ENCODE results near the gene TAAR1. TPM values are rescaled to one million over a fixed set of nuclear protein-coding genes. Genes with fewer than 3 reads are reported as not detected.

TAAR1 gene
- total RNA-seq, 1 experiment from 2014 or later: not detected

DNA sequence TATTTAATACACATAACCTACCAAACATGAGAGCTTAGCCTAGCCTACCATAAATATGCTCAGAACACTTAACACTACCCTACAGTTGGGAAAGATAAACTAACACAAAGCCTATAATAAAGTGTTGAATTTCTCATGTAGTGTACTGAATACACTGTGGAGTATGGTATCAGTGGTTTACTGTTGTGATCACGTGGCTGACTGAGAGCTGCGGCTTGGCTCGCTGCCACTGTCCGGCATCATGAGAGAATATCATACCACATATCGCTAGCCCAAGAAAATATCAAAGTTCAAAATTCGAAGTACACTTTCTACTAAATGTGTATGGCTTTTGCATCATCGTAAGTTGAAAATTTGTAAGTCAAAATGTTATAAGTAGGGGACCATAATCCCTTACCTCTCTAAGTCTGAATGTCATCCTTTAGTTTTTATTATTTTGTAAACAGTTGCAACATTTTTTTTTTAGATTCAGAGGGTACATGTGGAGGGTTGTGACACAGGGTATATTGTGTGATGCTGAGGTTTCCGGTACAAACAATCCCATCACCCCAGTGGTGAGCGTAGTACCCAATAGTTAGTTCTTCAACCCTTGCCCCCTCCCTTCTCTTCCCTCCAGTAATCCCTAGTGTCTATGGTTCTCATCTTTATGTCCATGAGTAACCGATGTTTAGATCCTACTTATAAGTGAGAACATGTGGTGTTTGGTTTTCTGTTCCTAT is 14.6 kb upstream of the TAAR1 start:
- Histone ChIP-seq H4K5ac (ENCODE audit: insufficient read length, low read depth, low read length) (no peak overlapping the region), H3K23ac (ENCODE audit: insufficient read length, low read depth, low read length) (no peak overlapping the region), H4K20me1 (ENCODE audit: control insufficient read depth, insufficient read depth, insufficient read length) (no peaks in the 10 kb centered on the region), H3K9me3 (ENCODE audit: control insufficient read depth, low read depth, low read length) (no peaks in the 10 kb centered on the region), H2AFZ (ENCODE audit: low read length) (no peak overlapping the region), H4K91ac (ENCODE audit: insufficient read length, low read depth, low read length) (no peak overlapping the region), H2BK120ac (ENCODE audit: low read depth, low read length, poor library complexity, severe bottlenecking) (no peak overlapping the region), H3K4me2 (ENCODE audit: insufficient read depth, insufficient read length, low read length) (no peak overlapping the region), H3K9ac (ENCODE audit: extremely low read depth, insufficient read length, low read length) (no peak overlapping the region), H2BK20ac (ENCODE audit: low read depth, low read length, poor library complexity, severe bottlenecking) (no peak overlapping the region), H3K14ac (ENCODE audit: insufficient read depth, low read length) (no peak overlapping the region), H3T11ph (ENCODE audit: low read length) (no peak overlapping the region), H3K56ac (ENCODE audit: insufficient read length, low read depth, low read length) (no peak overlapping the region), H2BK12ac (ENCODE audit: insufficient read length, low read depth, low read length) (no peak overlapping the region), H3K27ac (ENCODE audit: insufficient read length, low read depth, low read length) (no peak overlapping the region), H3K23me2 (ENCODE audit: insufficient read length, low read depth, low read length, poor library complexity, severe bottlenecking) (no peaks in the 10 kb centered on the region), H3K18ac (ENCODE audit: insufficient read length, low read depth, low read length) (no peak overlapping the region), H3K4ac (ENCODE audit: low read depth, low read length) (no peak overlapping the region), H3K79me1 (ENCODE audit: insufficient read depth, low read depth, low read length, poor library complexity, severe bottlenecking) (no peaks in the 10 kb centered on the region), H3K4me1 (ENCODE audit: insufficient read depth, low read length) (no peaks in the 10 kb centered on the region), H2BK15ac (ENCODE audit: low read depth, low read length) (no peak overlapping the region), H2BK5ac (ENCODE audit: insufficient read length, low read length) (no peak overlapping the region), H4K8ac (replicated peaks; ENCODE audit: insufficient read length, low read depth, low read length) (no peak overlapping the region), H3K79me2 (ENCODE audit: insufficient read depth, low read length) (no peaks in the 10 kb centered on the region), H3K27me3 (ENCODE audit: insufficient read depth, low read length) (no peaks in the 10 kb centered on the region), H2AK5ac (ENCODE audit: insufficient read length, low read length) (no peak overlapping the region)
- H3K27me3 Mint-ChIP-seq (ENCODE audit: low read depth): no peaks in the 10 kb centered on the region
- H3K27ac Mint-ChIP-seq: no peak overlapping the region
- H3K4me3 Mint-ChIP-seq: no peak overlapping the region
- H3K36me3 Mint-ChIP-seq (ENCODE audit: insufficient read depth in 1 of 3, low read depth in 3 of 3): no peaks in the 10 kb centered on the region
- peaks cover 2 to 5% of the 10 kb centered on the region in 2 experiments; a peak in 2 of 4 replicates for H3K4me1 Mint-ChIP-seq
- H3K9me3 Mint-ChIP-seq: 0 out of 5 replicates have a peak, but pooled peaks cover 0 to 2% of the 10 kb centered on the region in 2 experiments
- TF ChIP-seq, protein P1, sequence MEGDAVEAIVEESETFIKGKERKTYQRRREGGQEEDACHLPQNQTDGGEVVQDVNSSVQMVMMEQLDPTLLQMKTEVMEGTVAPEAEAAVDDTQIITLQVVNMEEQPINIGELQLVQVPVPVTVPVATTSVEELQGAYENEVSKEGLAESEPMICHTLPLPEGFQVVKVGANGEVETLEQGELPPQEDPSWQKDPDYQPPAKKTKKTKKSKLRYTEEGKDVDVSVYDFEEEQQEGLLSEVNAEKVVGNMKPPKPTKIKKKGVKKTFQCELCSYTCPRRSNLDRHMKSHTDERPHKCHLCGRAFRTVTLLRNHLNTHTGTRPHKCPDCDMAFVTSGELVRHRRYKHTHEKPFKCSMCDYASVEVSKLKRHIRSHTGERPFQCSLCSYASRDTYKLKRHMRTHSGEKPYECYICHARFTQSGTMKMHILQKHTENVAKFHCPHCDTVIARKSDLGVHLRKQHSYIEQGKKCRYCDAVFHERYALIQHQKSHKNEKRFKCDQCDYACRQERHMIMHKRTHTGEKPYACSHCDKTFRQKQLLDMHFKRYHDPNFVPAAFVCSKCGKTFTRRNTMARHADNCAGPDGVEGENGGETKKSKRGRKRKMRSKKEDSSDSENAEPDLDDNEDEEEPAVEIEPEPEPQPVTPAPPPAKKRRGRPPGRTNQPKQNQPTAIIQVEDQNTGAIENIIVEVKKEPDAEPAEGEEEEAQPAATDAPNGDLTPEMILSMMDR (conservative IDR thresholded peaks at IDR 0.05): no peak
- DNase-seq: no peak
- no CpG with 5 or more reads among the region's 10 CpGs for WGBS (ENCODE audit: extremely low coverage, insufficient read length, low lambda C conversion rate)
